Measurements from ENCODE around the gene PLEKHA8.

Gene PLEKHA8

DNA sequence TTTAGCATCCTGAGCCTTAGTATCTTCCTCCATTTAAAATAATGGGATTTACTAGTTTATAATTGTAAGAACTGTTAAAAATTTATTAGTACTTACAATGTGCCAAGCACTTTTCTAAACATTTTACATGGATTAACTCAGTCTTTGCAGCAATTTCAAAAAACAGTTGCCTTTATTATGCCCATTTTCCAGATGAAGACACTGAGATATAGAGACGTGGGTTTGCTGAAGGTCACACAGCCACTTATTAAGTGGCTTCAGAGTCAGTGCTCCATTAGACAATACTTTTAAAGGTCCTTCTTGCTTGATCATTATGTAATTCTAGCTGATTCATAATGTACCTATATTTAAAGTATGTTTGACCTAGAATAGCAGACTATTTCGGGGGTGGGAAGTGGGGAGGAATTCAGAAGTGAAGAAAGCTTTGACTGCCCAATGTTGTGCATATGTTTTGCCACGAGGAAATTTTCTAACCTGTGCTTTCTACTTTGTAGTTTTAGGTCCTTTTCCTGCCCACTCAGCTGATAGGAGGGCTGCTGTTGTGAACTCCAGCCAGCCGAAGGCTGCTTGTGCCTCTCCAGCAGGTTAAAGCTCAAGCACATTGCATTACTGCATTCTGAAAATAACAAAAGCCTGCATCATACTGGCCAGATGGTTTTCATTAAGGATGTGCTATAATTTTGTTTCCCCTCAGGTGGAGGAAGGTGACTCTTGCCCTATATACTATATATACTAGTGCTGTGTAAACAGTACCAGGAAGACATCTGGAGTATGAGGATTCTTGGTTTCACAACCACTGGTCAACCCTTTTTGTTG, 4.3 kb downstream of the PLEKHA8 start:
- Mint-ChIP-seq H3K4me3 (no peak overlapping the region), H3K36me3 (ENCODE audit: low read depth) (peaks cover 20% of the 10 kb centered on the region), H3K4me1 (peaks cover 10% of the 10 kb centered on the region), H3K27ac (no peak overlapping the region), H3K9me3 (no peaks in the 10 kb centered on the region), H3K27me3 (ENCODE audit: low read depth, poor library complexity) (no peaks in the 10 kb centered on the region)
- TF ChIP-seq, protein P1, sequence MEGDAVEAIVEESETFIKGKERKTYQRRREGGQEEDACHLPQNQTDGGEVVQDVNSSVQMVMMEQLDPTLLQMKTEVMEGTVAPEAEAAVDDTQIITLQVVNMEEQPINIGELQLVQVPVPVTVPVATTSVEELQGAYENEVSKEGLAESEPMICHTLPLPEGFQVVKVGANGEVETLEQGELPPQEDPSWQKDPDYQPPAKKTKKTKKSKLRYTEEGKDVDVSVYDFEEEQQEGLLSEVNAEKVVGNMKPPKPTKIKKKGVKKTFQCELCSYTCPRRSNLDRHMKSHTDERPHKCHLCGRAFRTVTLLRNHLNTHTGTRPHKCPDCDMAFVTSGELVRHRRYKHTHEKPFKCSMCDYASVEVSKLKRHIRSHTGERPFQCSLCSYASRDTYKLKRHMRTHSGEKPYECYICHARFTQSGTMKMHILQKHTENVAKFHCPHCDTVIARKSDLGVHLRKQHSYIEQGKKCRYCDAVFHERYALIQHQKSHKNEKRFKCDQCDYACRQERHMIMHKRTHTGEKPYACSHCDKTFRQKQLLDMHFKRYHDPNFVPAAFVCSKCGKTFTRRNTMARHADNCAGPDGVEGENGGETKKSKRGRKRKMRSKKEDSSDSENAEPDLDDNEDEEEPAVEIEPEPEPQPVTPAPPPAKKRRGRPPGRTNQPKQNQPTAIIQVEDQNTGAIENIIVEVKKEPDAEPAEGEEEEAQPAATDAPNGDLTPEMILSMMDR (IDR thresholded peaks at IDR 0.05): no peak
- DNase-seq: no peak

DNA sequence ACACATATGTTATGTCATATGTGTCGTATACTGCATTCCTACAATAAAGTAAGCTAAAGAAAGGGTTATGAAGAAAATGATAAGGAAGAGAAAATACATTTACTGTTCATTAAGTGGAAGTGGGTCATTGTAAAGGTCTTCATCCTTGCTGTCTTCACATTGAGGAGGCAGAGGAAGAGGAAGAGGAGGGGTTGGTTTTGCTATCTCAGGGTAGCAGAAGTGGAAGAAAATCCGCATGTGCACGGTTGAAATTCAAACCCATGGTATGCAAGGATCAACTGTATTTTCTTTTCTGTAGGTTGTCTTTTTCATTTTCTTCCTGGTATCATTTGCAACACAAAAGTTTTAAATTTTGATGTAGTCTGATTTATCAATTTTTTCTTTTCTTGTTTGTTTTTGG, 6.3 kb downstream of the PLEKHA8 start:
- Mint-ChIP-seq H3K27ac (no peak overlapping the region), H3K9me3 (no peaks in the 10 kb centered on the region), H3K36me3 (ENCODE audit: low read depth) (peaks cover 32% of the 10 kb centered on the region), H3K4me3 (no peak overlapping the region), H3K4me1 (peaks cover 9% of the 10 kb centered on the region), H3K27me3 (ENCODE audit: low read depth, poor library complexity) (no peaks in the 10 kb centered on the region)
- TF ChIP-seq, protein P1 (IDR thresholded peaks at IDR 0.05): no peak
- no peak for DNase-seq

DNA sequence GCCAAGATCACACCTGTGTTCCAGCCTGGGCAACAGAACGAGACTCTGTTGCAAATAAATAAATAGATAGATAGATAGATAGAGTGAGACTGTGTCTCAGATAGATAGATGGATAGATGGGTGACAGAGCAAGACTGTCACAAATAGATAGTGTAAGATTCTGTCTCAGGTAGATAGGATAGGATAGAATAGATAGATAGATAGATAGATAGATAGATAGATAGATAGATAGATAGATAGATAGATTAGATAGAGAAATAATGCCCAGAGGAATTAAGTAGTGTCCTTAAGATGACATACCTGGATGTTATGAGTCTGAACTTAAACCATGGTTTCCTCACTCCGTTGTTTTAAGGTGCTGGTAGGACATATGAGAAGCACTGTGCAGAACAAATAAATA, 8.0 kb downstream of the PLEKHA8 start:
- Mint-ChIP-seq H3K27me3 (ENCODE audit: low read depth, poor library complexity) (no peaks in the 10 kb centered on the region), H3K4me1 (peaks cover 18% of the 10 kb centered on the region), H3K36me3 (ENCODE audit: low read depth) (peaks cover 49% of the 10 kb centered on the region), H3K4me3 (no peak overlapping the region), H3K27ac (no peak overlapping the region), H3K9me3 (no peaks in the 10 kb centered on the region)
- no peak for DNase-seq
- TF ChIP-seq, protein P1 (IDR thresholded peaks at IDR 0.05): no peak

DNA sequence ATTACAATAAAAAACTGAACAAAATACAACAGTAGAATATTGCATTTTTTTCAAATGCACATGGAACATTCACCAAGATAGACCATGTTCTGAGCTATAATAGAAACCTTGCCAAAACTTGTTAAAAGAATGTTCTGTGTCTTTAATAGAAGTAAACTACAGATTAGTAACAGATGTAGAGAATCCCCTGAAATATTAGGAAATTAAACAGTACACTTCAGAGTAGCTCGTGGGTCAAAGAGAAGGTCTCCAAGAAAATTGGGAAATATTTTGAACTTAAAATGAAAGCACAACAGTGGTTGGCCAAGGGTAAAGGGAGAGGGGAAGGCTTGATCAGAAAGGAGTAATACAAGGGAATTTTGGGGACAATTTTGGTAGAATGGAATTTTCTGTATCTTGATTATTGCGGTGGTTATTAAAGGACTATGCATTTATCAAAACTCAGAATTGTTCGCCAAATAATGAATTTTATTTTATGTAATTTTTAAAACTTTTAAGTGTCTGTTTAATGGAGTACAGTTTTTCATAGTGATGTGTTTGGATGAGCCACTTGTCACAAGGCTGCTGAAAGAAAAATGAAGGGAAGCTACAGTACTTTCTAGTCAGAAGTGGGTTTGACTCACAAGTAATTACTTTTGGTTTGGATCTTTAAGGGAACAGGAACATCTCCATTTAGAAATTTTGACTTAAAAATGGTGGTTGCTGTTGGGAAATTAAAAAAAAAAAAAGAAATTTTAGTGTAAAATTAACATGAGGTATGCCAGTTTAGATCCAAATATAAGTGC, 10.2 kb downstream of the PLEKHA8 start:
- H3K36me3 Mint-ChIP-seq (ENCODE audit: low read depth): peaks cover 69% of the 10 kb centered on the region
- H3K4me3 Mint-ChIP-seq: no peak overlapping the region
- no peak for DNase-seq
- H3K4me1 Mint-ChIP-seq: peaks cover 18% of the 10 kb centered on the region
- no peak overlapping the region for H3K27ac Mint-ChIP-seq
- TF ChIP-seq, protein P1 (IDR thresholded peaks at IDR 0.05): no peak
- no peaks in the 10 kb centered on the region for H3K27me3 Mint-ChIP-seq (ENCODE audit: low read depth, poor library complexity)
- no peaks in the 10 kb centered on the region for H3K9me3 Mint-ChIP-seq

DNA sequence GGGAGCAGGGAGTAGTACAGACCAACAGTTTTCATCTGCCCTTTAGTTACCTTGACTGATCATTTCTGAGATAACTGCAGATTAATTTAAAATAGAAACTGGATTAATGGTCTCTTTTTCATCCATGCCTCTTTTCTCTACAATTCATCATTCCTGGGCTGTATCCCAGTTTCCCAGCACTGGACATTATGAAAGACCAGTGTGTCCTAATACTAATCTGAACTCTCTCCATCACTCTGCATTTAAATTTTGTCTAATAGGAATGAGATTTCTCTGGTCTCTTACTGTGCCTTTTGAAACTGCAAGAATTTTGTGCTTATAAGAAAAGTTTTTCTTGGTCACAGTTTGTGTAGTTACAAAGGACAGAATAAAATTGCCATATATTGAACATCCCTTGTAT, 12.7 kb downstream of the PLEKHA8 start:
- H3K27me3 Mint-ChIP-seq (ENCODE audit: low read depth, poor library complexity): no peaks in the 10 kb centered on the region
- peaks cover 13% of the 10 kb centered on the region for H3K4me1 Mint-ChIP-seq
- TF ChIP-seq, protein P1 (IDR thresholded peaks at IDR 0.05): no peak
- no peak overlapping the region for H3K4me3 Mint-ChIP-seq
- no peak for DNase-seq
- no peak overlapping the region for H3K27ac Mint-ChIP-seq
- H3K9me3 Mint-ChIP-seq: no peaks in the 10 kb centered on the region
- H3K36me3 Mint-ChIP-seq (ENCODE audit: low read depth): peaks cover 67% of the 10 kb centered on the region

Measured in nephron progenitor cell (in vitro differentiated cells).